Stimulated activated CD4-positive, alpha-beta T cell treated with anti-CD3 and anti-CD28 coated beads, Interleukin-1b, Interleukin-23, amount 100 ng/mL, for 24 hours (primary cell): ENCODE measurements around the gene PRKN.
"Not testable (repeated sequence)": the region's sequence is repeated elsewhere in the genome, so short reads cannot be mapped to it uniquely, and the experiment has no call there.

ENCODE experiments used
- DNase-seq, 4 experiments: peaks; one replicate each; pipeline ENCODE4 v3.0.0-alpha.2; 2020; ENCODE audit warnings: low read depth in 4 of 4, low spot score in 1 of 4

Gene PRKN

GRCh38 chr6:161922631-161923119 lies 804.9 kb downstream of the PRKN start:
- no peak for DNase-seq

- no peak for DNase-seq
These were observed 805.8 kb downstream of the PRKN start for GRCh38 chr6:161921602-161922395.

DNA sequence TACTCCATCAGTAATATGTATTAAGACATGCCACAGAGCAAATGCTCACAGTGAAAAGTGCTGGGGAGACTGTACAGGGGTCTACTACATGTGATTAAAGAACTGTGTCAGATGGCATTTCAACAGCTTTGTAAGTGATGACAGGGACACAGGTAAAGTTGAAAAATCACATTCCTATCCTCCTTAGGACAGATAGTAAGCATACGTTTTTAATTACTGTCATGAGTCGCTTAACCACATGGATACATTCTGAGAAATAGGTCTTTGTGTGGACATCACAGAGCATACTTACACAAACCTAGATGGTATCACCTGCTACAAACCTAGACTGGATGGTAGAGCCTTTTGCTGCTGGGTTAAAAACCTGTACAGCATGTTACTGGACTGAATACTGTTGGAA lies 807.9 kb downstream of the PRKN start:
- no peak for DNase-seq

DNA sequence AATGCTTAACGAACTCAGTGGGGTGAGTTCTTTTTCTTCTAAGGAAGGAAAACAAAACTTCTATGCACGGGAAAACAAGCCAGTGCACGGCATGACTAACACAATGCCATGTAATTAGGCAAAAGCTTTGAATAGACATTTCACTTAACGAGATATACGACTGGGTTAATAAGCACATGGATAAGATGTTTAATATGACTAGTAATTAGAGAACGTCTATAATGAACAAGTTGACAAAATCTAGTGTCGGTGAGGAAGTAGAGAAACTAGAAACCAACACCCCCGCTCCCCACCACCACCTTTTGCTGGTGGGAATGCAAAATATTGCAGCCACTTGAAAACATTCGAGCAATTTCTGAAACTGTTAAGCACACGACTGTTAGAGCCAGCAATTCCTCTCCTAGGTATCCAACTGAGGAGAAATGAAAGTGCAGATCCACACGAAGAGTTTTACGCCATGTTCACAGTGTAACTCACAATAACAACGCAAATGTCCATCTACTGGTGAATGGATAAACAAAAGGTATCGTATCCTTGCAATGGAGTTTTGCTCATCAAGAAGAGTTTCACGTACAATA lies 808.8 kb downstream of the PRKN start:
- DNase-seq, result no peak

DNA sequence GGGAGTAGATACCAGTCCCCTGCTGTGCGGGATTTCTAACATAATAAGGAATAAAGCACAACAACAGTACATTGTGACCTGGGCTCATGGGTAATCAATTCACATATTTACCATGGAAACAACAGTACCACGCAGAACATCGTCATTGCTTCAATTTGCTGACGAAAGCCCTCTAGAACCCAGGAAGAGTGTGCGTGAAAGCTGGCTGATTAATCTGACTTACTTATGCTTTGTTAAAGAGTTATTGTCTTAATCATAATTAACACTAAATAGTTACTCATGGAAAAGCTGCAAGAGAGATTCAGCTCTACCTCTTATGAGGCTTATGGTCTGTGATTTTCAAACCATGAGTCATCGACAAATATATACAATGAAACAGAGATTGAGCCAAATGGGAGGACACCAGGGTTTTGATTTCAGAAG lies 809.4 kb downstream of the PRKN start:
- DNase-seq, result no peak

DNA sequence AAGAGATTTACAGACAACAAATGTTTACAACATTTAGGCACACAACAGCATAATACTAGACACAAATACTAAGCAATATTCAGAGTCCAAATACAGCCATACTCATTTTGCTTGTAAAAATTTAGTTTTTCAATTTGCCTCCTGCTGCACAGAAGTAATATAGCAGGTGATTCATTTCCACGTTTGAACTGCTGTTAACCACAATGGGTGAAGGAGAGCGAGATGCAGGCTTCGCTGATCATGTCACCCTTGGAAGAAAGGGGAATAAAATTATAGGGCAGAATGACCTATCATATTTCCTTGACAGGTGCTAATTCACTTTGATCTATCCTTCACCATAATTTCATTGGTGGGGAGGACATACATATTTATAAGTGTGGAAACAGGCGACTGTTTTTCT lies 809.9 kb downstream of the PRKN start:
- DNase-seq, result no peak

DNA sequence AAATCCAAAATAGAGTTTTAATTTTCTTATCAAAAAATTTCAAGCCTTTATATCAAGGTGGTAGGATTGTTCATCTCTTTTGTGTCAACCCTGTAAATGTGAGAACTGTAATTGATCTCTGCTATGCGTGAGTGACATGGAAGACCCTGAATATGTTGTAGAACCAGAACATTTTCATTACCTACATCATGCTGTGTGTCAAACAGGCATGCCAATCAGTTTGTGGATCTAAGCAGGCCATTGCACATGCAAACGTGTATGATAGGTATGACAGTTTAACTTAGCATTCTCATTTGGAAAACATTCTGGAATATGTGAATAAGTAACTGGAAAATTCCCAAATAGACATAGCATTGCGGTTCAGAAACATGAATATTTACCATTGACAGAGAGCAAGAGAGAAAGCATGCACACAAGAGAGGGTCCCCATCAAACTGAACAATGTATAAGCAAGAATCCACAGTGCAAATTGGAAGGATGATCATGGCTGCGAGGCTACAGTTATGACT lies 812.1 kb downstream of the PRKN start:
- DNase-seq, result no peak

- no peak for DNase-seq
These were observed 818.7 kb downstream of the PRKN start for GRCh38 chr6:161908872-161909271.

GRCh38 chr6:161906571-161906970 lies 821.0 kb downstream of the PRKN start:
- no peak for DNase-seq

DNA sequence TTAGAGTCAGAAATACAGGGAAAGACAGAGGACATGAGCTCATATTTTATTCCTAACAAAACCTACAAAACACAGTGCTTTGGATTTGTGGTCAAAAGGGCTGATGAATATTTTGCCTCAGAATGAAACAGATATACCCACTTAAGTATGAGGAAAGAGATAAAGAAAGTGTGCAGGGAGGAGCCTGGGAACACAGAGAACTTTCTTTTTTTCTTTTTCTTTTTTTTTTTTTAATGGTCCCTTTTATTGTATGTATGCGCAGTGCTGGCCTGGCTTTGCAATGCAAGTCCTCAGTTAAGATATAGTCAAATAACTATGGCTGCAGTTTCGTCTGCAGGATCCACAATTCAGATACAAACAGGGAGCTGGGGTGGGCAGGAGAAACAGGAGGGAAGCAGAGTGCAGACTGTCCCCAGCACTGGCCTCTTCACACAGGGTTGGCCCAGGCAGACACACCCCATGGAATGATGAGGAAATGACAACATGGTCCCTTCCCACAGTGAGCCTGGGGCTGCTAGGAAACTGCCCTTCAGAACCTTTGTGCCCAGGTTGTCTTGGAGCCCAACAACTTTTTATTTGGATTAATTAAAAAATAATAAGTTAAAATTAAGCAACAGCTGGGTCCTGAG lies 823.9 kb downstream of the PRKN start:
- DNase-seq, result no peak

DNA sequence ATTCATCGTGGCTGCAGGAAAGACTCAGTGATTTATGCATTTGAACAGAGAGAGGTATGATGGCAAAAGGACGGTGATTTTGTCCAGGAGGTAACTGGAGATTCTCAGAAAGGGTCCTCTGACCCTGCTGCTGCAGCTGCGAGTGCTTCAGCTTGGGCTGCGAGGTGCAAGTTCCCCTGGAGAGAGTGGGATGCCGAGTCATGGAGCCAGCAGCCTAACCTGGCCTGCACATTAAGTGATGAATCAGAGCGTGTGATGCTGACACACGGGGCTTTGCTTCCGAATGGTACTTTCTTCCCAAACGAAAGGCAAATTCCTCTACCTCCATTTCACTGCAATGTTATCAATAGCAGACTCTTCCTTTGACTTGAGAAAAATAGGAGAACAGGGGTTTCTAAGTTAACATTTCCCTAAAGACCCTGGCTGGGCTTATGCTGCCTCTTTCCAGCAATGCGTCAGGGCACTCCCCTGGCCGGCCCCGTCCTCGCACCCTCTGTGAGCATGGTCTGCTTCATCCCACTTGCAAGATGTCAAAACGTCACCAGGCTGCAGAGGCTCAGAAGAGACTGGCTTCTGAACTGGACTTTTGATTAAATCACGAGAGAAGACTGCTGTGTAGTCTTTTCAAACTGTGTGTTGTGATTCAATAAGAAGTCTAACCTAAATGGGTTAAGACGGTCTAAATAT lies 825.7 kb downstream of the PRKN start:
- no peak for DNase-seq

DNA sequence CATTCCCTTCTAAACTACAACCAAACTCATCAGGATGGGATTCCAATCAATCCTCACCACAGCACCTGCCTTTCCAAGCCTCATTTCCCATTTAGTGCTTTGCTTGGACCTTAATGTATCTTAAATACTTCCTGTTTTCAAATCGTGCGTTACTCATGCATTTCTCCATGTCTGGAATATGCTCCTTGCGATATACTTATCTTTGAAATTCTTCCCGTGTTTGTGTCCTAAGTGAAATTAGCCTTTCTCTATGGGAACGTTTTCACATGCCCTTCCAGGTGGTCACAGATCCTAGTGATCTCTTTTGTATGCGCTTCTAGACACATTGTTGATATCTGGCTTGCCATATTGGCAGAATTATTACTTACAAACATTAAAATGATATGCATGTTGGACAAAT lies 833.1 kb downstream of the PRKN start:
- no peak for DNase-seq

GRCh38 chr6:161891542-161891941 lies 836.0 kb downstream of the PRKN start:
- DNase-seq, result no peak

- DNase-seq, result no peak
These were observed 836.7 kb downstream of the PRKN start for GRCh38 chr6:161890832-161891297.

DNA sequence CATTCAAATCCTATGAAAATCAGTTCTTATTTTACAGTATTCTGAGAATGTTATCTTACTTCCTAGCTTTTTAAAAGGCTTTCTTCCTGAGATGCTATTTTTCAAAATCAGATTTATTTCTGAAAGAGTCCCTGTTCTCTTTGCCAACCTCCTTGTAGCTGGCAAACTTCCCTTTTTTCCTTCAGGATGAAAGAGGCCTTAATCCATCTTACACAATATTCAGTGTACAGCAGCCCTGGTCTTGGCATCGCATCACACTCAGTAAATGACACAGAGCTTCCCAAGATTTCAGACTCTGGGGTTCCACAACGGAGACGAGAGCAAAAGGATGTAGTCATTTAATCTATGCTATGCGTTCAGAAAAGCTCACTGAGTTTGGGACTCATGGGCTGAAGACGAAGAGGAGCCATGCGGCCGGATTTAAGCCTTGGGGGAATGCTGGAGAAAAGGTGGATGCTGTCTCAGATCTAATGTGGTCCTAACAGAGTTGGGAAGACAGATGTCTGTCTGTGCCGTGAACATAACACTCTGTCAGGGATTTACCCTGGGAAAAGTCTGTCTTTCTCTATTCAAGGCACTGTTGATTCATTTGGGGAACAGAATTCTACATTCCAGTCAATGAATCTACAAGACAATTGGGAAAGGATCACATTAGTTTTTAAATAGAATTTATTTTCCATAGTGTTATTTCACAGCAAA lies 837.3 kb downstream of the PRKN start:
- no peak for DNase-seq

DNA sequence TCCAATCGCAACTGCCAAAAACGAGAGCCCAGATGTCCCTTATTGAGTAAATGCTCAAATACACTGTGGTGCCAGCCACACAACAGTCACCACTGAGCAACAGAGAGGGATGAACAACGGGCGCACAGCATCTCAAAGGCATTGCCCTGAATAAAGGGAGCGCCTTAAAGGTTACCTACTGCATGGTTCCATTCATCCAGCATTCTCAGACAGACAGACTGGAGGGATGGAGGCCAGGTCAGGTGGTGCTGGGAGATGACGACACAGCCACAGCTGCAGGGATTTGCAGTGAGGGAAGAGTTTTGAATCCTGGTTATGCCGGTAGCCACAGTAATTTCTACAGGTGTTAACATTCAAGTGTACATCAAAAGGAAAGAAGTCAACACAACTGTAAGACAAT lies 838.2 kb downstream of the PRKN start:
- no peak for DNase-seq

GRCh38 chr6:161886545-161886944 lies 841.0 kb downstream of the PRKN start:
- DNase-seq, result not testable (repeated sequence)

- DNase-seq, result no peak
These were observed 842.8 kb downstream of the PRKN start for GRCh38 chr6:161884782-161885181.

GRCh38 chr6:161882196-161882765 lies 845.3 kb downstream of the PRKN start:
- no peak for DNase-seq

DNA sequence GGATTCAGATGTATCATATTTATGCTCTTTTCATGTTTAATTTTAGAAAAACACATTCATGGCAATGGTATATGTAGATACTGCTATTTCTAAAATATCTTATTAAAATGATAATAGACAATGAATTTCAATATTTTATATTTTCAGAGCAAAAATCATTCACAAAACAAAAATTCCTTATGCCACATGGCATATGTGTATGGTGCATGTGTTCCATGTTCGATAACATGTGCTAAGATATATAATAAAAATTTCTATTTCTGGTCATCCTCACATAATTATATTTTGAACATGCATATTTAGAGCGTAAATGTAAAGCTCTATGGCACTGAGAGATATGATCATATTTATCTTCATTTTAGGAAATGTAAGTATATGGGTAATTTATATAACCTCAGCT lies 847.5 kb downstream of the PRKN start:
- DNase-seq, result no peak
